ENCODE results near the gene CRAMP1.
A peak's percentile ranks its signal among the peaks of the same experiment; 100 is the strongest.

Gene CRAMP1

GRCh38 chr16:1678500-1679098, 66.4 kb downstream of the CRAMP1 start:
- peak; percentile 33 for DNase-seq (ENCODE audit: low read depth)

- DNase-seq (ENCODE audit: low read depth): no peak
Observed at GRCh38 chr16:1680361-1680760, 68.2 kb downstream of the CRAMP1 start.

GRCh38 chr16:1681032-1681431, 68.9 kb downstream of the CRAMP1 start:
- no peak for DNase-seq (ENCODE audit: low read depth)

- DNase-seq (ENCODE audit: low read depth): no peak
Observed at GRCh38 chr16:1687427-1688316, 75.5 kb downstream of the CRAMP1 start.

- DNase-seq (ENCODE audit: low read depth): no peak
Observed at GRCh38 chr16:1688807-1689560, 76.8 kb downstream of the CRAMP1 start.

- DNase-seq (ENCODE audit: low read depth): no peak
Observed at GRCh38 chr16:1689853-1690252, 77.7 kb downstream of the CRAMP1 start.

GRCh38 chr16:1690810-1691209, 78.7 kb downstream of the CRAMP1 start:
- no peak for DNase-seq (ENCODE audit: low read depth)

- no peak for DNase-seq (ENCODE audit: low read depth)
Observed at GRCh38 chr16:1691276-1691675, 79.1 kb downstream of the CRAMP1 start.

- no peak for DNase-seq (ENCODE audit: low read depth)
Observed at GRCh38 chr16:1691956-1692355, 79.8 kb downstream of the CRAMP1 start.

- DNase-seq (ENCODE audit: low read depth): no peak
Observed at GRCh38 chr16:1696863-1697262, 84.7 kb downstream of the CRAMP1 start.

GRCh38 chr16:1698680-1699079, 86.5 kb downstream of the CRAMP1 start:
- DNase-seq (ENCODE audit: low read depth): no peak

- no peak for DNase-seq (ENCODE audit: low read depth)
Observed at GRCh38 chr16:1700246-1700645, 88.1 kb downstream of the CRAMP1 start.

GRCh38 chr16:1701216-1701878, 89.2 kb downstream of the CRAMP1 start:
- DNase-seq (ENCODE audit: low read depth): no peak

- DNase-seq (ENCODE audit: low read depth): peak; percentile 7
Observed at GRCh38 chr16:1705324-1705687, 93.1 kb downstream of the CRAMP1 start.

GRCh38 chr16:1705688-1706385, 93.7 kb downstream of the CRAMP1 start, which contains the start of gene MAPK8IP3:
TSS of gene MAPK8IP3 (plus strand) at chr16:1706195. CDS start at chr16:1706340, 145 bp downstream.
- DNase-seq (ENCODE audit: low read depth): peak; percentile 95

- DNase-seq (ENCODE audit: low read depth): no peak
Observed at GRCh38 chr16:1706386-1707192, 94.4 kb downstream of the CRAMP1 start.

- no peak for DNase-seq (ENCODE audit: low read depth)
Observed at GRCh38 chr16:1707193-1707790, 95.1 kb downstream of the CRAMP1 start.

GRCh38 chr16:1708083-1708767, 96.1 kb downstream of the CRAMP1 start:
- DNase-seq (ENCODE audit: low read depth): no peak

- DNase-seq (ENCODE audit: low read depth): no peak
Observed at GRCh38 chr16:1708768-1709180, 96.6 kb downstream of the CRAMP1 start.

- no peak for DNase-seq (ENCODE audit: low read depth)
Observed at GRCh38 chr16:1709356-1709755, 97.2 kb downstream of the CRAMP1 start.

All from activated T-helper 1 cell treated with Interleukin-2 at 50 U/mL for 16 hours (primary cell).